HEK293 (cell line): ENCODE data around the gene MYORG.
"Not testable (repeated sequence)": the region's sequence is repeated elsewhere in the genome, so short reads cannot be mapped to it uniquely, and the experiment has no call there.

Source experiments
- CTCF ChIA-PET: fragments of 350-600 bp; formaldehyde crosslinking; extraction: SDS; loops from one replicate; lab custom pipeline; 2021; ENCODE audit warnings: antibody characterized with exemption; lab: Yijun Ruan, JAX
- POLR2A ChIA-PET: fragments of 300-600 bp; formaldehyde crosslinking; extraction: SDS; loops from one replicate; lab custom pipeline; 2020; ENCODE audit warnings: antibody characterized with exemption, inconsistent platforms; lab: Yijun Ruan, JAX
- H3K27ac ChIP-seq: fragments of 200-500 bp; sonication (Bioruptor generic); 2 replicates; pipeline ENCODE4 v1.5.1; 2014; ENCODE audit warnings: low read depth, low read length, control low read depth, inconsistent platforms; ENCODE audit errors: extremely low read depth
- H3K36me3 ChIP-seq, 2 experiments: fragments of 200-500 bp in 1 of 2; sonication (Bioruptor generic) in 1 of 2; 1 replicate in 1 of 2; 2 replicates in 1 of 2; pipeline ENCODE4 v1.5.1; 2014 to 2017; ENCODE audit warnings: inconsistent platforms in 2 of 2, low read length in 2 of 2; ENCODE audit not compliant: control insufficient read depth in 2 of 2, insufficient read depth in 1 of 2
- H3K4me1 ChIP-seq: fragments of 200-500 bp; sonication (Bioruptor generic); 2 replicates; pipeline ENCODE4 v1.5.1; 2014; ENCODE audit warnings: mild to moderate bottlenecking, low read length, inconsistent platforms; ENCODE audit not compliant: control insufficient read depth, insufficient read depth
- H3K4me3 ChIP-seq: 2 replicates; pipeline ENCODE4 v1.5.1; 2011; ENCODE audit warnings: low read depth, mild to moderate bottlenecking, control low read depth, low read length, moderate library complexity
- H3K9me3 ChIP-seq: fragments of 200-500 bp; sonication (Bioruptor generic); 2 replicates; pipeline ENCODE4 v1.5.1; 2014; ENCODE audit warnings: low read depth, low read length, inconsistent platforms; ENCODE audit not compliant: control insufficient read depth, insufficient read depth
- BCL11B ChIP-seq: fragments of 450-650 bp; formaldehyde crosslinking; IDR thresholded peaks from 2 replicates; pipeline ENCODE4 v1.5.1; 2016; ENCODE audit warnings: low read depth, missing biosample characterization, missing genetic modification characterization
- HOXA7 ChIP-seq: sonication (generic); formaldehyde crosslinking; IDR thresholded peaks from 2 replicates; pipeline ENCODE4 v1.8.1; 2022; ENCODE audit warnings: missing genetic modification reagents, borderline replicate concordance
- KLF10 ChIP-seq: fragments of 450-650 bp; IDR thresholded peaks from 2 replicates; pipeline ENCODE4 v1.5.1; 2018; ENCODE audit warnings: missing biosample characterization, mild to moderate bottlenecking, missing genetic modification characterization
- PRDM2 ChIP-seq: fragments of 450-650 bp; formaldehyde crosslinking; IDR thresholded peaks from 2 replicates; pipeline ENCODE4 v1.5.1; 2016; ENCODE audit warnings: missing biosample characterization, missing genetic modification characterization, borderline replicate concordance
- WT1 ChIP-seq: fragments of 450-650 bp; formaldehyde crosslinking; IDR thresholded peaks from 2 replicates; pipeline ENCODE4 v1.5.1; 2016; ENCODE audit warnings: missing biosample characterization, missing genetic modification characterization
- ZBTB26 ChIP-seq: fragments of 450-650 bp; formaldehyde crosslinking; optimal IDR thresholded peaks from 2 replicates; pipeline ENCODE3; 2016; ENCODE audit warnings: missing biosample characterization, mild to moderate bottlenecking, missing genetic modification characterization
- ZBTB8A ChIP-seq: fragments of 450-650 bp; formaldehyde crosslinking; IDR thresholded peaks from 2 replicates; pipeline ENCODE4 v1.5.1; 2016; ENCODE audit warnings: missing biosample characterization, missing genetic modification characterization
- ZNF121 ChIP-seq: fragments of 450-650 bp; formaldehyde crosslinking; IDR thresholded peaks from 2 replicates; pipeline ENCODE4 v1.5.1; 2016; ENCODE audit warnings: missing biosample characterization, missing genetic modification characterization
- ZNF155 ChIP-seq: fragments of 450-650 bp; formaldehyde crosslinking; IDR thresholded peaks from 2 replicates; pipeline ENCODE4 v1.5.1; 2016; ENCODE audit warnings: missing biosample characterization, missing genetic modification characterization
- ZNF19 ChIP-seq: fragments of 450-650 bp; formaldehyde crosslinking; IDR thresholded peaks from 2 replicates; pipeline ENCODE4; 2016; ENCODE audit warnings: missing biosample characterization, missing genetic modification characterization, low read depth
- ZNF394 ChIP-seq: fragments of 450-650 bp; formaldehyde crosslinking; IDR thresholded peaks from 2 replicates; pipeline ENCODE4 v1.5.1; 2016; ENCODE audit warnings: missing biosample characterization, missing genetic modification characterization, mild to moderate bottlenecking, moderate library complexity, borderline replicate concordance
- ZNF571 ChIP-seq: fragments of 450-650 bp; formaldehyde crosslinking; IDR thresholded peaks from 2 replicates; pipeline ENCODE4 v1.5.0; 2017; ENCODE audit warnings: missing biosample characterization, missing genetic modification characterization
- ZNF585B ChIP-seq: fragments of 450-650 bp; formaldehyde crosslinking; IDR thresholded peaks from 2 replicates; pipeline ENCODE4 v1.5.1; 2016; ENCODE audit warnings: missing biosample characterization, missing genetic modification characterization
- ZNF76 ChIP-seq: fragments of 450-650 bp; formaldehyde crosslinking; IDR thresholded peaks from 2 replicates; pipeline ENCODE4; 2016; ENCODE audit warnings: low read depth, missing biosample characterization, missing genetic modification characterization, borderline replicate concordance
- ZNF792 ChIP-seq: fragments of 450-650 bp; formaldehyde crosslinking; IDR thresholded peaks from 2 replicates; pipeline ENCODE4 v1.5.1; 2016; ENCODE audit warnings: missing biosample characterization, missing genetic modification characterization
- TF ChIP-seq, protein P1 (sequence below): fragments of 450-650 bp; formaldehyde crosslinking; IDR thresholded peaks from 2 replicates; pipeline ENCODE4 v1.5.1; 2016; ENCODE audit warnings: missing biosample characterization, missing genetic modification characterization

Gene MYORG

GRCh38 chr9:34370335-34370969 lies 6.2 kb downstream of the MYORG start (continued):
- TF ChIP-seq ZNF121 (no peak), PRDM2 (tag by site-specific recombination) (no peak), ZBTB8A (tag by site-specific recombination) (no peak), ZNF76 (tag by site-specific recombination) (no peak)

GRCh38 chr9:34369636-34370035 lies 7.1 kb downstream of the MYORG start:
- POLR2A ChIA-PET: no interaction called here
- Histone ChIP-seq H3K36me3 (peaks cover 0 to 36% of the 10 kb centered on the region in 2 experiments; a peak in 1 of 3 replicates), H3K4me3 (no peak overlapping the region), H3K9me3 (no peaks in the 10 kb centered on the region), H3K27ac (no peak overlapping the region), H3K4me1 (no peaks in the 10 kb centered on the region)
- CTCF ChIA-PET: no interaction called here
- no peak for TF ChIP-seq ZNF394 (tag by site-specific recombination)
- TF ChIP-seq ZNF571 (tag by site-specific recombination): no peak
- no peak for TF ChIP-seq ZNF155
- no peak for TF ChIP-seq WT1 (tag by site-specific recombination)
- TF ChIP-seq, protein P1, sequence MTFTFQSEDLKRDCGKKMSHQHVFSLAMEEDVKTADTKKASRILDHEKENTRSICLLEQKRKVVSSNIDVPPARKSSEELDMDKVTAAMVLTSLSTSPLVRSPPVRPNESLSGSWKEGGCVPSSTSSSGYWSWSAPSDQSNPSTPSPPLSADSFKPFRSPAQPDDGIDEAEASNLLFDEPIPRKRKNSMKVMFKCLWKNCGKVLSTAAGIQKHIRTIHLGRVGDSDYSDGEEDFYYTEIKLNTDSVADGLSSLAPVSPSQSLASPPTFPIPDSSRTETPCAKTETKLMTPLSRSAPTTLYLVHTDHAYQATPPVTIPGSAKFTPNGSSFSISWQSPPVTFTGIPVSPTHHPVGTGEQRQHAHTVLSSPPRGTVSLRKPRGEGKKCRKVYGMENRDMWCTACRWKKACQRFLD: no peak
- no peak for TF ChIP-seq HOXA7 (CRISPR knock-in tag)
- TF ChIP-seq ZNF792 (tag by site-specific recombination): no peak
- no peak for TF ChIP-seq ZBTB26 (tag by site-specific recombination)
- TF ChIP-seq KLF10 (tag by site-specific recombination): no peak
- TF ChIP-seq PRDM2 (tag by site-specific recombination): no peak
- no peak for TF ChIP-seq BCL11B (tag by site-specific recombination)
- TF ChIP-seq ZNF19 (tag by site-specific recombination): no peak
- no peak for TF ChIP-seq ZNF585B
- TF ChIP-seq ZNF76 (tag by site-specific recombination): no peak

DNA sequence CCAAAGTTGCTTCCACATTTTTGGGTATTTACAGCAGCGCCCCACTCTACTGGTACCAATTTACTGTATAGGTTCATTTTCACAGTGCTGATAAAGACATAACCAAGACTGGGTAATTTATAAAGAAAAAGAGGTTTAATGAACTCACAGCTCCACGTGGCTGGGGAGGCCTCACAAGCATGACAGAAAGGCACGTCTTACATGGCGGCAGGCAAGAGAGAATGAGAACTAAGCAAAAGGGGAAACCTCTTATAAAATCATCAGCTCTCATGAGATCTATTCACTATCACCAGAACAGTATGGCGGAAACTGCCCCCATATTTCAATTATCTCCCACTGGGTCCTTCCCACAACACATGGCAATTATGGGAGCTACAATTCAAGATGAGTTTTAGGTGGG lies 7.9 kb downstream of the MYORG start:
- POLR2A ChIA-PET: not testable (repeated sequence)
- CTCF ChIA-PET: interaction anchor here (0.7 kb wide), 1 partner anchor 10 kb away, joined by 3 read pairs; no protein-coding TSS in a partner anchor

More for the DNA sequence above, 7.9 kb downstream of the MYORG start:
- H3K27ac ChIP-seq, H3K9me3 ChIP-seq, H3K4me3 ChIP-seq, H3K4me1 ChIP-seq: not testable (repeated sequence)
- peaks cover 0 to 36% of the 10 kb centered on the region in 2 experiments; a peak in 1 of 3 replicates for H3K36me3 ChIP-seq
